ENCODE results near the gene EAF1. TPM values are rescaled to one million over a fixed set of nuclear protein-coding genes. Genes with fewer than 3 reads are reported as not detected.
A peak's percentile ranks its signal among the peaks of the same experiment; 100 is the strongest.

EAF1 gene
- total and polyA plus RNA-seq, 2 of the 8 experiments (the other 6 are each of a cell fraction or from before 2014, with no cell fraction given): 13.9 to 26.8 TPM

DNA sequence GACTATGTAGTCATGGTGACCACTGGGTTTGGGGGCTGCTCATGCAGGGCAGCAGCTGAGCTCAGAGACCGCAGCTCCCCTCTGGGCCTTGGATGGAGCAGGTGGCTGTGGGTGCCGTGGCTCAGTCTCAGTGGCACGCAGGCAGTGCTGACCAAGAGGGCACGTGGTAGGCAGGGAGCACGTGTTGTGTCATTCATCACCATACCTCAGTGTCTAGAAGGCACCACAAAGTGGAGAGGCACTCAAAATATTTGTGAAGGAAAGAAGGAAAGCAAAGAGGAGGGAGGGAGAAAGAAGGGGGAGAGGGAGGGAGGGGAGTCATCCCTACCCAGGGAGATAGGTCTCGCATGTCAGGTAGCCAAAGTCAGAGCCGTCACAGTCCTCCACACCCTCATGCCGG is 26.1 kb downstream of the EAF1 start:
- Histone ChIP-seq H3K9me3 (ENCODE audit: insufficient read depth in 2 of 2, low read depth in 1 of 2, low read length in 1 of 2) (no peaks in the 10 kb centered on the region), H2AFZ (ENCODE audit: low read length) (no peak overlapping the region), H3K4me1 (replicated peaks in 1 of 4; ENCODE audit: control insufficient read depth in 3 of 4, insufficient read depth in 4 of 4, low read length in 3 of 4) (no peaks in the 10 kb centered on the region), H4K5ac (ENCODE audit: insufficient read length, low read depth, low read length) (no peak overlapping the region), H3K9ac (replicated peaks in 1 of 4; ENCODE audit: extremely low read depth in 1 of 4, low read depth in 3 of 4, low read length in 3 of 4) (no peak overlapping the region), H4K20me1 (replicated peaks in 1 of 2; ENCODE audit: control insufficient read depth in 1 of 2, insufficient read depth in 2 of 2, low read length in 2 of 2) (no peaks in the 10 kb centered on the region), H3K27ac (ENCODE audit: low read depth, low read length) (no peak overlapping the region), H3K23ac (ENCODE audit: insufficient read length) (no peak overlapping the region), H4K8ac (ENCODE audit: extremely low read depth, insufficient read depth, low read length) (no peak overlapping the region; the same call in 1 of the 2 replicates), H2AK5ac (ENCODE audit: low read depth, low read length) (no peak overlapping the region), H3K18ac (ENCODE audit: extremely low read depth, low read length) (no peak overlapping the region), H2BK12ac (ENCODE audit: low read depth, low read length) (no peak overlapping the region), H2BK20ac (ENCODE audit: low read length) (no peak overlapping the region), H2BK5ac (ENCODE audit: low read depth, low read length) (no peak overlapping the region), H3K4me2 (ENCODE audit: insufficient read depth in 1 of 2, low read depth in 2 of 2, low read length in 2 of 2) (no peak overlapping the region), H3K27me3 (replicated peaks in 1 of 4; ENCODE audit: control insufficient read depth in 3 of 4, extremely low read depth in 1 of 4, insufficient read depth in 3 of 4, low read length in 3 of 4) (no peaks in the 10 kb centered on the region), H2BK120ac (replicated peaks; ENCODE audit: low read depth, low read length) (no peak overlapping the region), H3K4ac (replicated peaks; ENCODE audit: insufficient read length, low read depth, low read length) (peak overlapping the region; percentile 44), H3K14ac (ENCODE audit: insufficient read length) (no peak overlapping the region), H3K79me2 (ENCODE audit: control insufficient read depth in 1 of 2, insufficient read depth in 2 of 2, low read length in 2 of 2) (no peaks in the 10 kb centered on the region), H2BK15ac (ENCODE audit: low read length) (no peak overlapping the region), H4K91ac (replicated peaks; ENCODE audit: insufficient read length, low read length) (no peak overlapping the region), H3K4me3 (ENCODE audit: extremely low read depth in 1 of 4, insufficient read depth in 2 of 4, low read depth in 3 of 4, low read length in 4 of 4) (no peak overlapping the region), H3K23me2 (ENCODE audit: low read depth, low read length) (no peaks in the 10 kb centered on the region), H3K36me3 (ENCODE audit: control insufficient read depth in 2 of 4, insufficient read depth in 4 of 4, low read length in 3 of 4) (no peaks in the 10 kb centered on the region), H3K79me1 (ENCODE audit: low read depth, low read length) (no peaks in the 10 kb centered on the region), H3K56ac (replicated peaks; ENCODE audit: insufficient read length, low read depth, low read length) (no peak overlapping the region)
- CTCF ChIA-PET (ENCODE audit: partially characterized antibody): interaction anchor here (0.6 to 1.6 kb wide), 3 partner anchors 16 to 79 kb away, joined by 3 to 6 read pairs (median 3); no protein-coding TSS in a partner anchor
- 89% methylated on average over 8 of the region's 8 CpGs; no CpG with 5 or more reads in 1 of the 2 experiments for WGBS, 2 experiments (ENCODE audit: extremely low coverage in 1 of 2, insufficient coverage in 1 of 2, insufficient read length in 1 of 2, insufficient replicate concordance in 2 of 2, low coverage in 1 of 2, low lambda C conversion rate in 2 of 2, missing lambda C conversion rate in 1 of 2)
- DNase-seq (ENCODE audit: low read depth in 1 of 2, low spot score in 2 of 2): no peak
- POLR2A ChIA-PET (ENCODE audit: partially characterized antibody): interaction anchor here (1.0 kb wide), 1 partner anchor 19 kb away, joined by 3 read pairs; no protein-coding TSS in a partner anchor
- no peak for FAIRE-seq
- TF ChIP-seq FOSL1 (IDR thresholded peaks at IDR 0.05; ENCODE audit: insufficient read depth, low read depth, low read length): no peak
- TF ChIP-seq TCF12 (IDR thresholded peaks at IDR 0.05; ENCODE audit: low read depth, low read length): no peak
- no peak for TF ChIP-seq CBX5 (IDR thresholded peaks at IDR 0.05; ENCODE audit: low read depth, low read length)
- no peak for TF ChIP-seq EP300 (IDR thresholded peaks at IDR 0.05; ENCODE audit: borderline replicate concordance in 1 of 2, low read depth in 2 of 2, low read length in 2 of 2)
- no peak for TF ChIP-seq POLR2AphosphoS5 (IDR thresholded peaks at IDR 0.05; ENCODE audit: low read depth, low read length)
- TF ChIP-seq, protein P1, sequence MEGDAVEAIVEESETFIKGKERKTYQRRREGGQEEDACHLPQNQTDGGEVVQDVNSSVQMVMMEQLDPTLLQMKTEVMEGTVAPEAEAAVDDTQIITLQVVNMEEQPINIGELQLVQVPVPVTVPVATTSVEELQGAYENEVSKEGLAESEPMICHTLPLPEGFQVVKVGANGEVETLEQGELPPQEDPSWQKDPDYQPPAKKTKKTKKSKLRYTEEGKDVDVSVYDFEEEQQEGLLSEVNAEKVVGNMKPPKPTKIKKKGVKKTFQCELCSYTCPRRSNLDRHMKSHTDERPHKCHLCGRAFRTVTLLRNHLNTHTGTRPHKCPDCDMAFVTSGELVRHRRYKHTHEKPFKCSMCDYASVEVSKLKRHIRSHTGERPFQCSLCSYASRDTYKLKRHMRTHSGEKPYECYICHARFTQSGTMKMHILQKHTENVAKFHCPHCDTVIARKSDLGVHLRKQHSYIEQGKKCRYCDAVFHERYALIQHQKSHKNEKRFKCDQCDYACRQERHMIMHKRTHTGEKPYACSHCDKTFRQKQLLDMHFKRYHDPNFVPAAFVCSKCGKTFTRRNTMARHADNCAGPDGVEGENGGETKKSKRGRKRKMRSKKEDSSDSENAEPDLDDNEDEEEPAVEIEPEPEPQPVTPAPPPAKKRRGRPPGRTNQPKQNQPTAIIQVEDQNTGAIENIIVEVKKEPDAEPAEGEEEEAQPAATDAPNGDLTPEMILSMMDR (IDR thresholded peaks at IDR 0.05; ENCODE audit: control extremely low read depth in 1 of 3, insufficient read depth in 1 of 3, low read depth in 1 of 3, low read length in 3 of 3): no peak
- TF ChIP-seq GTF2F1 (IDR thresholded peaks at IDR 0.05; ENCODE audit: borderline replicate concordance, low read depth, low read length): no peak
- no peak for TF ChIP-seq RXRA (IDR thresholded peaks at IDR 0.05; ENCODE audit: insufficient read depth, low read depth, low read length)
- no peak for TF ChIP-seq PHF8 (conservative IDR thresholded peaks at IDR 0.05; ENCODE audit: low read depth, low read length)
- no peak for TF ChIP-seq TAF7 (optimal IDR thresholded peaks at IDR 0.05; ENCODE audit: borderline replicate concordance, low read depth, low read length)
- no peak for TF ChIP-seq BCL11A (IDR thresholded peaks at IDR 0.05; ENCODE audit: low read depth in 2 of 2, low read length in 2 of 2)

Data from H1 (cell line).